Measurements from ENCODE around the gene TAS2R7. TPM values are rescaled to one million over a fixed set of nuclear protein-coding genes. Genes with fewer than 3 reads are reported as not detected.
A peak's percentile ranks its signal among the peaks of the same experiment; 100 is the strongest.

The TAS2R7 gene
- total RNA-seq, 1 experiment from 2014 or later: not detected

GRCh38 chr12:10771132-10771733 is 31.2 kb downstream of the TAS2R7 start:
- WGBS (ENCODE audit: extremely low coverage, insufficient read length, low lambda C conversion rate): no CpG with 5 or more reads among the region's 1 CpG
- Histone ChIP-seq H3K4me1 (ENCODE audit: insufficient read depth, low read length) (no peaks in the 10 kb centered on the region), H3T11ph (ENCODE audit: low read length) (no peak overlapping the region), H3K14ac (ENCODE audit: insufficient read depth, low read length) (no peak overlapping the region), H2BK12ac (ENCODE audit: insufficient read length, low read depth, low read length) (no peak overlapping the region), H4K91ac (ENCODE audit: insufficient read length, low read depth, low read length) (no peak overlapping the region), H3K18ac (ENCODE audit: insufficient read length, low read depth, low read length) (no peak overlapping the region), H2BK5ac (ENCODE audit: insufficient read length, low read length) (no peak overlapping the region), H2AFZ (ENCODE audit: low read length) (no peak overlapping the region), H4K8ac (replicated peaks; ENCODE audit: insufficient read length, low read depth, low read length) (no peak overlapping the region), H2BK15ac (ENCODE audit: low read depth, low read length) (no peak overlapping the region), H3K9ac (ENCODE audit: extremely low read depth, insufficient read length, low read length) (no peak overlapping the region), H2AK5ac (ENCODE audit: insufficient read length, low read length) (no peak overlapping the region), H3K27me3 (ENCODE audit: insufficient read depth, low read length) (no peaks in the 10 kb centered on the region), H3K4me2 (ENCODE audit: insufficient read depth, insufficient read length, low read length) (no peak overlapping the region), H2BK120ac (ENCODE audit: low read depth, low read length, poor library complexity, severe bottlenecking) (no peak overlapping the region), H3K23ac (ENCODE audit: insufficient read length, low read depth, low read length) (no peak overlapping the region), H4K20me1 (ENCODE audit: control insufficient read depth, insufficient read depth, insufficient read length) (no peaks in the 10 kb centered on the region), H4K5ac (ENCODE audit: insufficient read length, low read depth, low read length) (no peak overlapping the region), H2BK20ac (ENCODE audit: low read depth, low read length, poor library complexity, severe bottlenecking) (no peak overlapping the region), H3K56ac (ENCODE audit: insufficient read length, low read depth, low read length) (no peak overlapping the region), H3K4ac (ENCODE audit: low read depth, low read length) (no peak overlapping the region), H3K9me3 (ENCODE audit: control insufficient read depth, low read depth, low read length) (no peaks in the 10 kb centered on the region), H3K23me2 (ENCODE audit: insufficient read length, low read depth, low read length, poor library complexity, severe bottlenecking) (no peaks in the 10 kb centered on the region), H3K79me1 (ENCODE audit: insufficient read depth, low read depth, low read length, poor library complexity, severe bottlenecking) (no peaks in the 10 kb centered on the region), H3K27ac (ENCODE audit: insufficient read length, low read depth, low read length) (no peak overlapping the region), H3K79me2 (ENCODE audit: insufficient read depth, low read length) (no peaks in the 10 kb centered on the region)
- Mint-ChIP-seq H3K4me3 (no peak overlapping the region), H3K36me3 (ENCODE audit: insufficient read depth in 1 of 3, low read depth in 3 of 3) (no peaks in the 10 kb centered on the region), H3K4me1 (no peaks in the 10 kb centered on the region), H3K9me3 (no peaks in the 10 kb centered on the region), H3K27me3 (ENCODE audit: low read depth) (peaks cover 12% of the 10 kb centered on the region), H3K27ac (no peak overlapping the region)
- DNase-seq: no peak
- peak; percentile 84 for TF ChIP-seq CTCF (conservative IDR thresholded peaks at IDR 0.05)

Measured in H9 (cell line).